Measurements from ENCODE around the gene TSHB.

Gene TSHB

GRCh38 chr1:115076384-115076915 lies 46.8 kb downstream of the TSHB start:
- Histone ChIP-seq H3K27me3 (ENCODE audit: insufficient read depth, insufficient read length) (no peaks in the 10 kb centered on the region), H3K9ac (ENCODE audit: insufficient read length, low read depth) (no peak overlapping the region), H3K36me3 (ENCODE audit: insufficient read depth, insufficient read length, low read length) (peaks cover 4% of the 10 kb centered on the region), H3K4me1 (ENCODE audit: insufficient read depth, insufficient read length) (no peaks in the 10 kb centered on the region), H3K4me3 (ENCODE audit: insufficient read length, low read depth) (no peak overlapping the region), H3K9me3 (ENCODE audit: insufficient read depth, low read length) (no peaks in the 10 kb centered on the region)
- TF ChIP-seq YY1 (IDR thresholded peaks at IDR 0.05; ENCODE audit: insufficient read depth, insufficient read length) (no peak), ZNF274 (IDR thresholded peaks at IDR 0.05; ENCODE audit: low read depth, low read length) (no peak), SUZ12 (IDR thresholded peaks at IDR 0.05; ENCODE audit: extremely low read depth, insufficient read depth, insufficient read length) (no peak)
- DNase-seq (ENCODE audit: low read depth, low spot score): no peak

DNA sequence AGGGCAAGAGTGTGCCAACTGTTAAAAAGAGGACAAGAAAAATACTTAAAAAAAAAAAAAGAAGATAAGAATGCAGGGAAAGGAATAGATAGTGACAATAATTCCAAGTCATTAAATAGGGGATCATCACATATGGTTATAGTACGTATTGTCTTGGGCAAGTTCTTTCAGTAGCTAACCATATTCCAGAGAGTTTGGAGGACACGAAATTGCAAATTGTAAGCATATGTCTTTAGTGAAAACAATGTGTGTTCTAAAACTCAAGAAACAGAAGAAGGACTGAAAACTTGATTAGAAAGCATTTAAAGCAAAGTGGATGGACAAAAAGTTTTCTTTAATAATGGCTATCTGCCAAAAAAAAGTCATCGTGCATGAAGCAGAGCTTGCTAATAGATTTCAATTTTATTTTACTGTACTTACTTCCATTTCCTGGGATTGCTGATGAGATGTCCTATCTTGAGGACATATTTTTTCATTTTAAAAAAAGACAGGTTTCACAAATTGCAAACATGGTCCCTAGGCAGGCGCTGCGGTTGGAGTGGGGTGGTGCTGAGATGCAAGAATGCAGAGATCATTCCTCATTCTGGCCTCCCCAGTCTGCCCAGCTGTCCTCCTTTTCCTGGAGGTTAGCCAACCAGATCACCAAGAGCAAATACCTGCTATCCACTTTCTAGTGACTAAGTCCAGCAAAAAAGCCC lies 47.8 kb downstream of the TSHB start:
- TF ChIP-seq SUZ12 (IDR thresholded peaks at IDR 0.05; ENCODE audit: extremely low read depth, insufficient read depth, insufficient read length) (no peak), ZNF274 (IDR thresholded peaks at IDR 0.05; ENCODE audit: low read depth, low read length) (no peak), YY1 (IDR thresholded peaks at IDR 0.05; ENCODE audit: insufficient read depth, insufficient read length) (no peak)
- no peak for DNase-seq (ENCODE audit: low read depth, low spot score)
- Histone ChIP-seq H3K36me3 (ENCODE audit: insufficient read depth, insufficient read length, low read length) (peaks cover 4% of the 10 kb centered on the region), H3K4me1 (ENCODE audit: insufficient read depth, insufficient read length) (no peaks in the 10 kb centered on the region), H3K4me3 (ENCODE audit: insufficient read length, low read depth) (no peak overlapping the region), H3K27me3 (ENCODE audit: insufficient read depth, insufficient read length) (no peaks in the 10 kb centered on the region), H3K9me3 (ENCODE audit: insufficient read depth, low read length) (no peaks in the 10 kb centered on the region), H3K9ac (ENCODE audit: insufficient read length, low read depth) (no peak overlapping the region)

- Histone ChIP-seq H3K36me3 (ENCODE audit: insufficient read depth, insufficient read length, low read length) (peaks cover 7% of the 10 kb centered on the region), H3K4me3 (ENCODE audit: insufficient read length, low read depth) (no peak overlapping the region), H3K27me3 (ENCODE audit: insufficient read depth, insufficient read length) (no peaks in the 10 kb centered on the region), H3K4me1 (ENCODE audit: insufficient read depth, insufficient read length) (no peaks in the 10 kb centered on the region), H3K9me3 (ENCODE audit: insufficient read depth, low read length) (no peaks in the 10 kb centered on the region), H3K9ac (ENCODE audit: insufficient read length, low read depth) (no peak overlapping the region)
- TF ChIP-seq ZNF274 (IDR thresholded peaks at IDR 0.05; ENCODE audit: low read depth, low read length) (no peak), YY1 (IDR thresholded peaks at IDR 0.05; ENCODE audit: insufficient read depth, insufficient read length) (no peak), SUZ12 (IDR thresholded peaks at IDR 0.05; ENCODE audit: extremely low read depth, insufficient read depth, insufficient read length) (no peak)
- DNase-seq (ENCODE audit: low read depth, low spot score): no peak
These were observed 48.3 kb downstream of the TSHB start for GRCh38 chr1:115077984-115078330.

- peaks cover 10% of the 10 kb centered on the region for H3K36me3 ChIP-seq (ENCODE audit: insufficient read depth, insufficient read length, low read length)
- H3K4me3 ChIP-seq (ENCODE audit: insufficient read length, low read depth): no peak overlapping the region
- H3K27me3 ChIP-seq (ENCODE audit: insufficient read depth, insufficient read length): no peaks in the 10 kb centered on the region
- no peaks in the 10 kb centered on the region for H3K4me1 ChIP-seq (ENCODE audit: insufficient read depth, insufficient read length)
- H3K9ac ChIP-seq (ENCODE audit: insufficient read length, low read depth): no peak overlapping the region
- H3K9me3 ChIP-seq (ENCODE audit: insufficient read depth, low read length): no peaks in the 10 kb centered on the region
- no peak for TF ChIP-seq ZNF274 (IDR thresholded peaks at IDR 0.05; ENCODE audit: low read depth, low read length)
- no peak for TF ChIP-seq SUZ12 (IDR thresholded peaks at IDR 0.05; ENCODE audit: extremely low read depth, insufficient read depth, insufficient read length)
- no peak for TF ChIP-seq YY1 (IDR thresholded peaks at IDR 0.05; ENCODE audit: insufficient read depth, insufficient read length)
- no peak for DNase-seq (ENCODE audit: low read depth, low spot score)
These were observed 49.1 kb downstream of the TSHB start for GRCh38 chr1:115078708-115079107.

- Histone ChIP-seq H3K9ac (ENCODE audit: insufficient read length, low read depth) (no peak overlapping the region), H3K4me3 (ENCODE audit: insufficient read length, low read depth) (no peak overlapping the region), H3K4me1 (ENCODE audit: insufficient read depth, insufficient read length) (no peaks in the 10 kb centered on the region), H3K36me3 (ENCODE audit: insufficient read depth, insufficient read length, low read length) (peaks cover 17% of the 10 kb centered on the region), H3K9me3 (ENCODE audit: insufficient read depth, low read length) (peaks cover 7% of the 10 kb centered on the region), H3K27me3 (ENCODE audit: insufficient read depth, insufficient read length) (peaks cover 4% of the 10 kb centered on the region)
- TF ChIP-seq ZNF274 (IDR thresholded peaks at IDR 0.05; ENCODE audit: low read depth, low read length) (no peak), SUZ12 (IDR thresholded peaks at IDR 0.05; ENCODE audit: extremely low read depth, insufficient read depth, insufficient read length) (no peak), YY1 (IDR thresholded peaks at IDR 0.05; ENCODE audit: insufficient read depth, insufficient read length) (no peak)
- DNase-seq (ENCODE audit: low read depth, low spot score): no peak
These were observed 53.3 kb downstream of the TSHB start for GRCh38 chr1:115082949-115083348.

Data from NT2/D1 (cell line).